GM12874 (cell line): ENCODE measurements around the gene PSMB5.

Experiments used
- TF ChIP-seq, protein P1 (sequence below): IDR thresholded peaks from 2 replicates; pipeline ENCODE4 v1.5.1; 2011; ENCODE audit warnings: low read depth, mild to moderate bottlenecking, control low read depth, low read length, moderate library complexity; ENCODE audit not compliant: insufficient read depth

The PSMB5 gene

DNA sequence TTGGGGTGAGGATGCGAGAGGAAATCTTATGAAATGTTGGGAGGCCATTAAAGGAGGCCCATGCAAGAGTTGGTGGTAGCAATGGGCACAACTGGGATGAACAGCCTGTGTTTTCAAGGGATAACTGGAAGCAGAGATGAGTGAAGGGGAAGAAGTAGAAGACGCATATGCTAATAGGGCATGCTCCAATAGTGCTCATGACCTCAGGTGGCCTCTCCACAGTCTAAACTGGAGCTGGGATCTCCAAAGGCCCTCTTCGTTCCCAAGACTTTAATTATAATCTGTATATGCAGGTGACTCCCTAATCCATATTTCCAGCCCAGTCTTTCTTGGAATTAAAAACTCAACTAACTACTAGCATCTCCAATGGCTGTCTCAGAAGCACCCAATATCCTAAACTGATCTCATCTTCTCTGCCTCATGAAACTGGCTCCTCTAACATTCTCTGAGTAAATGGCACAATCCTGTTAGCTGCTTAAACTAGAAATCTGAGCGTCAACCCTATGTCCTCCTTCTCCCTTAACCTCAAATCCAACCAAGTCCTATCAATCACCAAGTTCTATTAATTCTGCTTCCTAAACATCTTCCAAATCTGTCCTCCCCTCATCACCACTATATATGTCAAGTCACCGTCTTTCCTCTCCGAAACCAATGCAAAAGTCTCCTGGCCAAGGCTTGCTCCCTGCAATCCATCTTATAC, 49.6 kb downstream of the PSMB5 start:
- TF ChIP-seq, protein P1, sequence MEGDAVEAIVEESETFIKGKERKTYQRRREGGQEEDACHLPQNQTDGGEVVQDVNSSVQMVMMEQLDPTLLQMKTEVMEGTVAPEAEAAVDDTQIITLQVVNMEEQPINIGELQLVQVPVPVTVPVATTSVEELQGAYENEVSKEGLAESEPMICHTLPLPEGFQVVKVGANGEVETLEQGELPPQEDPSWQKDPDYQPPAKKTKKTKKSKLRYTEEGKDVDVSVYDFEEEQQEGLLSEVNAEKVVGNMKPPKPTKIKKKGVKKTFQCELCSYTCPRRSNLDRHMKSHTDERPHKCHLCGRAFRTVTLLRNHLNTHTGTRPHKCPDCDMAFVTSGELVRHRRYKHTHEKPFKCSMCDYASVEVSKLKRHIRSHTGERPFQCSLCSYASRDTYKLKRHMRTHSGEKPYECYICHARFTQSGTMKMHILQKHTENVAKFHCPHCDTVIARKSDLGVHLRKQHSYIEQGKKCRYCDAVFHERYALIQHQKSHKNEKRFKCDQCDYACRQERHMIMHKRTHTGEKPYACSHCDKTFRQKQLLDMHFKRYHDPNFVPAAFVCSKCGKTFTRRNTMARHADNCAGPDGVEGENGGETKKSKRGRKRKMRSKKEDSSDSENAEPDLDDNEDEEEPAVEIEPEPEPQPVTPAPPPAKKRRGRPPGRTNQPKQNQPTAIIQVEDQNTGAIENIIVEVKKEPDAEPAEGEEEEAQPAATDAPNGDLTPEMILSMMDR, result no peak

DNA sequence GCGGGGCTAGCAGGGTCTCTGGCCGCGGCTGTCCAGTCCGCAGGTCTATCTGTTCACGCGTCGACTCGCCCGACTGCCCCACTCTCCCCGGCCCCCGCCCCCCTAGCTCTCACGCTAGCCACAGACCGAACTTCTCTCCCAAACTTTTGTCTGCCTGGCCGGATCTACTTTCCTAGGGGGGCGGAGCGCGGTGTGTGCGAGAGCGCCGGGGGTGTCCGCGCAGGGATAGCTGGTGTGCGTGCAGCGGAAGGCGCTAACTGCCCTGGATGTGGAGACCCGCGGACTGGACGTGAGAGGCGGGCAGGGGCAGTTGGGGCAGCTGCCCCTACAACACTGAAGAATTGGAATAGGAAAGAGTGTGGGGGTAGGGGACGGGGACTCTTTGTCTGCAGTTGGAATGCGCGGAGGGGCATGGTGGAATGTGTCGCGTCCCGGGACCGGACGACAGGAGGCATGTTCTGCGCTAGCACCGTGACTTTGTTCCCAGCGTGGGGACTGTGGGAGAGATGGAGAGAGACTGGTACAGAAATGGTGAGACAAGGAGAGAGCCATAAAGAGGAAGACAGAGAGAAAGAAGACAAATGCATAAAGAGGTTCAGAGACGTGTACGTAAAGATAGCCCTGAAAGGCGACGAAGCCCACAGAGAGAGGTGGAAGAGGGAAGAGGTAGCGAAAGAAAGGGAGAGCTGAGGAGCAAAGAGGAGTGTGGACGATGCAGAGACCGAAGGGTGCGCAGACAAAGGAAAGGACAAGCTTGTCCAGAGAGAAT, 52.0 kb downstream of the PSMB5 start, which contains the start of gene AJUBA:
Gene AJUBA, minus strand, starts transcription at position 75 of the 769 bp plus-strand sequence. CDS start 285 bp downstream, outside the sequence.
- TF ChIP-seq, protein P1, result no peak

DNA sequence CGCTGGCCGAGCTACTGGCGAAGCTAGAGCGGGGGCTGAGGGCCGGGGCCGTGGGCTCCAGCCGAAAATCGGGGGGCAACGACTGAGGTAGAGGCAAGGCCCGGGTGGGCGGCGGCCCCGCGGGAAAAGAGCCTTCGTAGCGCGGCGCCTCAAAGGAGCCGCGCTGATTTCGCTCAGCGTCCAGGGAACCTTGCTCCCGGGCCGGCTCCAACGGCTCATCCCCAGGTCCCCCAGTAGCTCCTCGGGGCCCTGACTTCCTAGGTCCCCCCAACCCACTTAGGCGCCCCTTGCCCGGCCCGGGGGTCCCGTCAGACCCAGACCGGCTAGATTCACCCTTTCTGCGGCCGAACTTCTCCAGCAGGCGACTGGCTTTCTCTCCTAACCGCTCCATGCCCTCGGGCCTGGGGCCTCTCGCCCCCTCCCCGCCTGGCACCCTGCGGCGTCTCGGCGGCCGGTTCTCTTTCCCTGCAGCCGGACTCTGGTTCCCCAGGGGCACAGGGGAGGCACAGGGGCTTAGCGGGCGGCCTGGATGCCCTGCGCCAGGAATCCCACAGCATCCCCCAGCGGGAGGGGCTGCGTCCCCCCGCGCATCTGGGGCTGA, 52.7 kb downstream of the PSMB5 start:
- TF ChIP-seq, protein P1, result no peak

DNA sequence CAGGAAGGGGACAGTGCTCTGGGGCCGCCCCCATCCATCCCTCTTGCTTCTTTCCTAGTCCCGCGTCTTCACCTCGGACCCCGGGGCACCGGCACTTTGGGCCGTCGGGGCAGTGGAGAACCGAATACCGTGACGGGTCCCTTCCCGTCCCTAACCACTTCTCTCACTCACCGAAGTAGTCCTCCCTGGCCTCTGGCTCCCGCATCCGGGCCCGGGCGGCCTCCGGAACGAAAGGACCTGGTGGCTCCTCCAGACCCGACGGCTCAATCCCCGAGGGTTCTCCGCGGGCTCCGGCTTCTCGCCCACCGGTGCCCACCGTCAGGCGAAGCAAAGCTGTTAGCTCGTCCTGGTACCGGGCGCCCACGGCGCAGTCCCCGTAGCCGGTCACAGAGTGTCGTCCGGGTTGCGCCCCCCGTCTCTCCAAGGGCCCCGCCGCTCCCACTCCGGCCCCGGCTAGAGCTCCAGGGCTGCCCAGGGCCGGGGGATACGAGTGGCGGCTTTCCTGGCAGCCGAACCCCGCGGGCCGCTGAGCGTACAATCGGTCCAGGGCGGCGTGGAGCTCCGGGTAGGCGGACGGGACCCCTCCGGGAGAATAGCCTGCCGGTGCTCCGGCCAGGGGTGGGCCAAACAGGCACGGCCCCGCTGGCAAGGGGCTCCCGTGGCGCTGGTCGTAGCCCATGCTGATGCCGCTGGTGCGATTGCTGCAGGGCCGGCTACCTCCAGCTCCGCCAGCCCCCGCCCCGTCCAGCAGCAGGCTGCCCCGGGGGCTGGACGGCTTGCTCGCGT, 53.4 kb downstream of the PSMB5 start:
- TF ChIP-seq, protein P1, result no peak

DNA sequence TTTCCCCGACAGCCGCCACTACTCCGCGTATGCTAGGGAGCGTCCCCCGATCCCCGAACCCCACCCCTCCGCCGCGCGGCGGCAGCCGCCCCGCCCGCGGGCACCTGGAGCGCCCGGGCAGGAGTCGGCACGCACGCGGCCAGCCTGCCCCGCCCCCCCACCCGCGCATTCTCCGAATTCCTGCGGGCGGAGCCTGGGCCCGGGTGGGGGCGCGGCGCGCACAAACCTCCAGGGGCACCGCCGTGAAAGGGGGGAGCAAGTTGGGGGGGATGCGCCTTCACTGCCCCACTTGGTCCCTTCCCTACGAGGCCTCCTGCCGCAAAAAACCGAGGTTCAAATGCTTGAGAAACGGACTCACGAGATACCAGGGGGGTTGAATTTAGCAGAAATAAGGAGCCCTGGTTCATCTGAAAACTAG, 54.0 kb downstream of the PSMB5 start:
- TF ChIP-seq, protein P1, result no peak

DNA sequence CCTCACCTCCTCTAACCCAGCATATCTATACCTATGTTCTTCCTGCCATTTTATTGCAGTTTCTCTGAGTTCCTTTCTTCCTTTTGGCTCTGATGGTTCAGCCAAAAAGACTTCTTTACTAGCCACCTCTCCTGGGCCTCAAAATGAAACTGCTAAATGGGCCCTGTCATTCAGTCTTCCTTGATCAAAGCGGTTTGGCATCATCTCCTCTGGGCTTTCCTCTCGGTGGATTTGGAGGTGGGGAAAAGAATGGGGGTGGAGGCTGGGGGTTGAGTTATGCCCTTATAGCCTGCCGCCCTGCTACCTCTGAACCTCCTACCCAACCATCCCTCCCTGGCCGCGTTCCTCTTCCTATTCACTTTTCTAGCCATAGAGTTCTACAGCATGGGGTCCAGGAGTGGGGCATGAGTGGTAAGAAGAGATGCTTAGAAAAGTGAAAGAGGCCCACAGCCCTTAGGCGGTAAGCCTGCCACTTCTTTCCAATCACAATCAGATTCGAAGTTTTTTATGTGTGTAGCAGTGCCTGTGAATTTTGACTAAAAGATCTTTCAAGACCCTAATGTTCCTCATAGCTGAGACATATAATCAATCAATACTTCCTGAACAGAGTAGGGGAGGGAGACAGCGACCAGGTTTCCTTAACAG, 54.8 kb downstream of the PSMB5 start:
- TF ChIP-seq, protein P1, result no peak
